Mucosa of descending colon (tissue), 3 donors: ENCODE results near the gene PTPRN2. TPM values are rescaled to one million over a fixed set of nuclear protein-coding genes. Genes with fewer than 3 reads are reported as not detected.

Experiments
- ATAC-seq: fragments of 200-7000 bp; cut with Tn5 transposase; one replicate; pipeline ENCODE4 v1.9.1; 2020; ENCODE audit warnings: mild to moderate bottlenecking, moderate library complexity
- DNase-seq, 3 donors: peaks; one replicate each; pipeline ENCODE4 v3.0.0-alpha.2; 2020
- H3K36me3 ChIP-seq: fragments of 200-600 bp; one replicate; pipeline ENCODE4 v1.8.0; 2021; ENCODE audit warnings: low read depth, mild to moderate bottlenecking
- H3K4me1 ChIP-seq: fragments of 200-600 bp; one replicate; pipeline ENCODE4 v1.8.0; 2021; ENCODE audit warnings: low read depth, mild to moderate bottlenecking
- H3K4me3 ChIP-seq: fragments of 200-600 bp; one replicate; pipeline ENCODE4 v1.8.0; 2021; ENCODE audit warnings: mild to moderate bottlenecking
- H3K9me3 ChIP-seq: fragments of 200-600 bp; one replicate; pipeline ENCODE4 v1.8.0; 2021; ENCODE audit warnings: mild to moderate bottlenecking
- CTCF ChIP-seq: fragments of 200-600 bp; IDR thresholded peaks from one replicate; pipeline ENCODE4 v1.8.0; 2022; ENCODE audit warnings: antibody characterized with exemption, mild to moderate bottlenecking
- intact Hi-C, 2 donors: fragments of 100-400 bp; cut with DNase I in 1 of 2; cut with micrococcal nuclease in 1 of 2; formaldehyde crosslinking; loops; one replicate each; pipeline versions ENCODE4 v1.11.0 to v1.11.1; 2022; cut with DNase I, micrococcal nuclease
- total RNA-seq, 3 donors: library from RNA; stranded (reverse); fragmentation: NEBNext Ultra II Directional in 2 of 3; extraction: Animal tissue kit (Norgen Biotek cat#: 25700) in 2 of 3; gene quantifications; one replicate each; pipeline versions ENCODE4 v1.2.1 to v1.2.4, GENCODE V29; 2021 to 2023
- donor health status: DM: no; HTN: no; CAD: no; lungs with moderate emphysema.
- donor health status: DM: no; HTN: no; CAD: no.
- donor health status: DM: no; HTN: yes; CAD: no.

PTPRN2 gene
- total RNA-seq, 3 donors from 2014 or later = 12.5 to 28.0 (median 26.2) TPM

- no peak for ATAC-seq
- no peak for TF ChIP-seq CTCF
- Histone ChIP-seq H3K4me1 (no peaks in the 10 kb centered on the region), H3K4me3 (no peak overlapping the region), H3K9me3 (no peaks in the 10 kb centered on the region), H3K36me3 (no peaks in the 10 kb centered on the region)
- intact Hi-C loops = no loop called here
- no peak for DNase-seq
Measured at GRCh38 chr7:157989589-157989988, 598.0 kb downstream of the PTPRN2 start.

GRCh38 chr7:157987906-157988305, 599.7 kb downstream of the PTPRN2 start:
- Histone ChIP-seq H3K4me3 (no peak overlapping the region), H3K9me3 (no peaks in the 10 kb centered on the region), H3K36me3 (no peaks in the 10 kb centered on the region), H3K4me1 (no peaks in the 10 kb centered on the region)
- ATAC-seq (no peak), DNase-seq (no peak)
- TF ChIP-seq CTCF = no peak
- intact Hi-C loops = no loop called here

- Histone ChIP-seq H3K4me3 (no peak overlapping the region), H3K4me1 (no peaks in the 10 kb centered on the region), H3K9me3 (no peaks in the 10 kb centered on the region), H3K36me3 (no peaks in the 10 kb centered on the region)
- TF ChIP-seq CTCF = no peak
- ATAC-seq = no peak
- no peak for DNase-seq
- intact Hi-C loops = no loop called here
Measured at GRCh38 chr7:157986051-157986450, 601.6 kb downstream of the PTPRN2 start.

- DNase-seq (no peak), ATAC-seq (no peak)
- no peaks in the 10 kb centered on the region for H3K9me3 ChIP-seq
- intact Hi-C loops = no loop called here
- no peaks in the 10 kb centered on the region for H3K4me1 ChIP-seq
- no peak overlapping the region for H3K4me3 ChIP-seq
- TF ChIP-seq CTCF = no peak
- no peaks in the 10 kb centered on the region for H3K36me3 ChIP-seq
Measured at GRCh38 chr7:157985636-157986035, 602.0 kb downstream of the PTPRN2 start.

GRCh38 chr7:157984423-157985163, 603.0 kb downstream of the PTPRN2 start:
- Histone ChIP-seq H3K36me3 (no peaks in the 10 kb centered on the region), H3K4me1 (no peaks in the 10 kb centered on the region), H3K9me3 (no peaks in the 10 kb centered on the region), H3K4me3 (no peak overlapping the region)
- intact Hi-C loops = no loop called here
- no peak for ATAC-seq
- no peak for TF ChIP-seq CTCF
- no peak for DNase-seq
